TTC549 (cell line): Measurements from ENCODE around the gene DGKI.

Experiments
- FAIRE-seq: peaks from 2 replicates; lab custom pipeline; 2012; peaks lifted over from hg19 to GRCh38; lab: Jason Lieb, UNC

DGKI gene

GRCh38 chr7:137591421-137591837, 255.3 kb downstream of the DGKI start:
- no peak for FAIRE-seq

- no peak for FAIRE-seq
These were observed 255.9 kb downstream of the DGKI start for GRCh38 chr7:137590756-137591305.

DNA sequence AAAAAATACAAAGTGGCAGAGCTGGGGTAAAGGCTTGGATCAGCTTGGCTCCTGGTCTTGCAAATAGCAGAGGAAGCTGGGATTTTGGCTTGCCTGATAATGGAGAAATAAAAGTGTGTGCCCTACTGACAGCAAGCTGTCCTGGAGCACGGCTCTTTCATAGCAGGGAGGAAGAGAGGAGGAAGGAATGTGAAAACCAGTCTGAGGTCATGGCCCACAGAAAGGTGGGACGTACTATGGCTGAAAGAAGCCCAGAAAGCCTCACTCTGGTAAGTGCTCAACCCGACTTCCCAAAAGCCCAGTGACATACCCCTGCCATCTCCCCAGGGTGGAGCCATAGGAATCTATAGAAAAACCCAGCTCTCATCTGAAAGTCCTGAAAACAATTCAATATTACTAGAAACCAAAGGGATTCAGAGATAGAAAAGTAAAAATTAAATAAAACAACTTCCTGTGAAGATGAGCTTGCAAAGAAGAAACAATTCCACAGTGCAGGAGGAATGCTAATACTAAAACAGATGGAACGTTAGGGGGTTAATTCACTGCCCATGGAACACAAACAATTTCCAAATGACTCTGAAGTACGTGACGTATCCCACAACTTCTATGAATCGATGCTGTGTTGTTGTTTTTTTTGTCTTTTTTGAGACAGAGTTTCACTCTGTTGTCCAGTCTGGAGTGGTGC, 256.6 kb downstream of the DGKI start:
- FAIRE-seq, result no peak

GRCh38 chr7:137587326-137587725, 259.4 kb downstream of the DGKI start:
- no peak for FAIRE-seq

- no peak for FAIRE-seq
These were observed 261.2 kb downstream of the DGKI start for GRCh38 chr7:137585591-137585990.

DNA sequence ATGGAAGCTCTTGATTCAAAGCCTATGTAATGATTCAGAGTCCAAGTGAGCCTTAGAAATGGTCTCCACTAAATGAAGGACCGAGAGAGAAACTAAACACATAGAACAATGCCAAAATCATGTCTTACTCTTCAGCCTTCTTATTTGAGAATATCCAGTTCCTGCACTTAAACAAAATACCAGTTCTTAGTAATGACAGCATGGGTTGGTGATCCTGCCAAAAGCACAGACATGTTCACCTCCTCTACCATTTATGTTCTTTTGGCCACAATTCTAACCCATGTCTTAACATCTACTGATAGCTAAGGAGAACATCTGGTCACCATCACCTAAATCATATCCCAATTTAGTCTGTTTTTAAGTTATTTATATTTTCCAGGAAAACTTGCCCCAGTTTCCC, 263.6 kb downstream of the DGKI start:
- no peak for FAIRE-seq

GRCh38 chr7:137579913-137580640, 266.7 kb downstream of the DGKI start:
- no peak for FAIRE-seq

- FAIRE-seq, result no peak
These were observed 268.2 kb downstream of the DGKI start for GRCh38 chr7:137578541-137578940.

DNA sequence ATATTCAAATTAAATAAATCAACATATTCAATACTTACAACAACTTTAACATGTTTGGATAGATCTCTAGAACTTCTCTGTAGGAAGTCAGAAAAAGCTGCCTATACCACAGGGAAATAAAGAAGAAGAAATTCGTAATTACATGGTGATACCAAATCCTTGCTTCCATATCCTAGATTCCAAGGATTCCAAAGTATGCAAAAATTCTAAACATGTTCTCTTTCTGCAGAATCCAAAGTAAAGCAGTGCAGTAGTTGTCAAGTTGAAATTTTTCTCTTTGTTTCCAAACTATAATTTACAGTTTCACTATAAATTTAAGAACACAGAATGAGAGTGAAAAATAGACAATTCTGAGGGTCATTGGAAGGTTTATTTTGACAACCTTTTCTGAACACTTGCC, 269.6 kb downstream of the DGKI start:
- no peak for FAIRE-seq

DNA sequence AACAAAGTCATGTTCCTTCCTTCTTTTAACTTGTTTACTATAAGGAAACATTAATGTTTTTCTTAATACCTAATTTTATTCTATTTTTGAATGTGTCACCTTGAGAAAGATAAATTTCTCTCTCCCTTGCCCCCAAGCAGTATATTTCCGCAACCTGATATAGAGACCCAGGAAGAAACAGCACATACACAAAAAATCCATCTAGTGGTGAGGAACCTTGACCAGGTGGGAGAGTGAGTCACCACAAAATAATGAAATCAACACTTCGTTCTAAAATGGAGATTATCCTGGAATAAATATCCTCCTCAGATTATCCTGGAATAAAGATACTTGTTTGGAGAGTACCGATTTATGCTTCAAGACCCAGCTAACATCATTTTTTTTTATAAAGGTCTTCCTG, 270.3 kb downstream of the DGKI start:
- FAIRE-seq, result no peak

- no peak for FAIRE-seq
These were observed 272.0 kb downstream of the DGKI start for GRCh38 chr7:137574812-137575211.

DNA sequence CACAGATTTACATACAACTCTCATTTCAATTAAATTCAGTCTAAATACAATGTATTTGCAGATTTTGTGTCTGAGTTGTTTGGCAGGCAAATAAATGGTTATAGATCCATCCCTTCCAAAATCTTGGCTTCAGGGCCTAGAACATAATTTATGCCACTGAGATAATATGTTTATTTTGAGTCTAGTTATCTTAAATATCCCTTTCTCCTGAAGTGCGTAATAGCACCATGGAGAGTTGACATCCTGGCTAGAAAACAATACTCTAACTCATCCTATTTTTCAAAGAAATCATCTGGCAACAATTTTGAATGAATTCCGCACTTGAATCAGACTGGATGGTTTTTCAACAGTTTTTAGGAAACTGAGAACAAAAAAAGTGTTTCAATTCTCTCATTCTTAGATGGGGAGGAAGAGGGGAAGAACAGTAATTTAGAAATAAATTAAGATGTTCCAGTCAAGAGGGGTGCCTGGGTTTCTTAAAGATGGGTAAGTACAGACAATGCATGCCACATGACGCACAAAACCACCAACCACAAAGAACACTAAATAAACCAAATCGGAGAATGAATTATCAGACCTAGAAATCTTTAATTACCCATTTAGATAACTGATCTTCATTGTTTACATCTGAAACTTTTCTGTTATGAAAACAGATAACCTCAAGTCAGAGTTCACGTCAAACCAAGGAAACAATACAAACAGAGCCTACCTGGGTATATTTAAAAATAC, 274.6 kb downstream of the DGKI start:
- FAIRE-seq, result no peak

DNA sequence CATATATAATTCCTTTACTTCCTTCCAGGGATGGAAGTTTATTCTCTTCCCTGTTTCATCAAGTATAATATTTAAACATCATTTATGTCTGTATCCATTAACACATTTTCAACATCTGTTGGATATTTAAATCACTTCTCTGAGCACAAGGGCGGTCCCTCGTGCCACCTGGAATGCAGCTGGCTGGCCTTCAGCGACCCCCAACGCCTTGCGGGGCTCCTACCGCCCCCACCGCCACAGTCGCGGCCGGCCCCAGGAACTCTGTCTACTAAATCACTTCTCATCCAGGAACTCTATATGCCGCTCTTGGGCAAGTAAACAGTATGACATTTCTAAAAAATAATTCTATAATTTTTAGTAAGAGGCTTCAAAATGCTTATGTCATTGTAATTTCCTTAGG, 282.1 kb downstream of the DGKI start:
- FAIRE-seq, result no peak

DNA sequence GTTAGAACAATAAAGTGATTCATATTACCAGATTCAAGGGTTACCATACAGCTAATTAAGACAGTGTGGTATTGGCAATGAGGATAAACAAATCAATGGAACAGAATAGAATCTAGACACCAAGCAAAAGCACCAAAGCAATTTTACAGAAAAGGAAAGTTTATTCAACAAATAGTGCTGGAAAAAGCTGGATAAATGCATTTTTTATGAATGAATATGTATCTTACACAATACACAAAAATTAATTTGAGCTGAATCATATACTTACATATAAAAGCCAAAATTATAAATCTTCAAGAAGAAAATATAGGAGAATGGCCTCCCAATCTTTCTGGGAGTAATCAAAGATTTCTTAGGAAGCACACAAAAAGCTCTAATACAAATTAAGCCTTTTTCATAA, 282.8 kb downstream of the DGKI start:
- no peak for FAIRE-seq

DNA sequence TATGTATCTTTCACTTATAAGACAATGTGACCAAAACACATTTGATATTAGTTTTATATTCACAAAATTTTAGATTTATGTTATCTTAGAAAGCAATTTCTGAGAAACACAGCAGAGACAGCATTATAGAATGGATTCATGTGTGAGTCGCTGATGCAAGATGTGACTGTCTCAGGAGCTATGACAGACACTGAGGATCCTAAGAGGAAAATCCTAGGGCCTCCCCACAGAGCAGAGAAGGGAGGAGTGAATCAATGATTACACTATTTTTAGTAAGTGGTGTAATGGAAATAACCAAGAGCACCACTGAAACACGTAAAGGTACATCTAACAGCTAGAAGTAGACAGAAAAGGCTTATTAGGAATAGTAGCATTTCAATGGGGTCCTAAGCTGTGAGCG, 299.3 kb downstream of the DGKI start:
- no peak for FAIRE-seq

DNA sequence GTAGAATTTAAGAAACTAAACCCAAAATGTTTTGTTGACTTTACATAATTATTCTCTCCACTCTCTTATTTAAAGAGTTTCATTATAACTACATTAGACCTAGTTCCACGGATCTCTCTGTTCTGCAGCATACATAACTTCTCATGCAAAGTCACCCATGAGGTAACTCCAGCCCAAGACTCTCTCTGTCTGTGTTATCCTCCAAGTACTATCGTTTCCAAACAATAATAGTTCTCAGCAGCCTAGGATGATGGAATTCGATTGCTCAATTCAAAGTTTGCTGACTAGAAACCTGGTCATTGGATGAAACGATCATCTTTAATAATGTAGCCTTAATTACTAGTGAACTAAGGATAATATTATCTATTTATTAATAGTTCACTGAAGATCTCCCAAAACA, 300.1 kb downstream of the DGKI start:
- no peak for FAIRE-seq

GRCh38 chr7:137546009-137546408, 300.8 kb downstream of the DGKI start:
- no peak for FAIRE-seq

- FAIRE-seq, result no peak
These were observed 301.6 kb downstream of the DGKI start for GRCh38 chr7:137545059-137545716.

GRCh38 chr7:137544453-137545058, 302.2 kb downstream of the DGKI start:
- no peak for FAIRE-seq

DNA sequence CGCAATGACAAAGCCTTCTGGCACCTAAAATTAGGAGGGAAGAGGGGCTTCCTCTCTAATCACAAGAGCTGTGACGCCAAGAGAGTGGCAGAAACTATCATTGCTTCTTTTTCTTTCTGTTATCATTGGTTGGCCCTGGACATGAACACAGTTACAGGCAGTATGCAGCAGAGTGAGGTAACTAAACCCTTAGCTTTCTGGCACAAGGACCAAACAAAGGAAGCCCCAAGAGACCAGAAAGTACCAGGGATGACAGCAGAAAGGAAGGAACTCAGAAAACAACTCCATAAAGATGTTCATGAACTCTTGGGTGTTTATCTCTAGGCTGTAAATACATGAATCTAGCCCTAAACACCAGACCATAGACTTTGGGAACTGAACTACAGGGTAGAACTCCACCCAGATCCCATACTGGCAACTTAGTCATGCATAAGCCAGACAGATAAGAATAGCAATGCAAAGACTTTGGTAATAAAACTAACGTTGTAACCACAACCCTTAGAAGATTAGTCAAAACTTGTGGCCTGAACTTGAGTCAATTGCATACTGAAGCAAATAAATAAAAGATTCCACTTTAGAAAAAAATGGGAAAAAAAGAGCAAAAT, 307.6 kb downstream of the DGKI start:
- FAIRE-seq, result no peak

DNA sequence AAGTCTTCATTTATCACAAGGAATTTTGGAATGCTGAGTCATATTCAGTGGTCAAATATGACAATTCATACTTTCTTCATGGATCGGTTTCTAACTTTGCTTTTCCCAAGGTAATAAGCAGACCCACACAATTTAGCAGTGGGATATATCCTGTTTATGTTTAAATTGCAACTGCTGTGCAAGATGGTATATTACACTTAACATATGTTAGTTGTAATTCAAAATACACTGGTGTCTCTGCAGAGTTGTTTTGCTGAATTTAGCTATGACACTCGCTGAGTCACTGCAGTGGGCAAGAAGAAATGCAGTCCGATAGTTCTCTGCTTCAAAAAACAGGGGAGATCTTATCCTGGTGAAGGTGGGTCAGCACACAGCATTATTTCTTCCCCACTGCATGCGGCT, 308.4 kb downstream of the DGKI start:
- FAIRE-seq, result no peak

GRCh38 chr7:137535579-137535978, 311.2 kb downstream of the DGKI start:
- FAIRE-seq, result no peak
